Ureter (tissue), 1 donor: ENCODE results near the gene TNNT2. TPM values are rescaled to one million over a fixed set of nuclear protein-coding genes. Genes with fewer than 3 reads are reported as not detected.

Experiments
- DNase-seq: peaks from one replicate; pipeline ENCODE4 v3.0.0-alpha.2; 2020; ENCODE audit warnings: low spot score
- total RNA-seq: library from RNA; stranded (reverse); gene quantifications from one replicate; pipeline ENCODE4 v1.2.4, GENCODE V29; 2023
- donor health status: DM: yes; HTN: yes; CAD: no.

TNNT2 gene
- total RNA-seq, 1 donor from 2014 or later: 1.4 TPM

DNA sequence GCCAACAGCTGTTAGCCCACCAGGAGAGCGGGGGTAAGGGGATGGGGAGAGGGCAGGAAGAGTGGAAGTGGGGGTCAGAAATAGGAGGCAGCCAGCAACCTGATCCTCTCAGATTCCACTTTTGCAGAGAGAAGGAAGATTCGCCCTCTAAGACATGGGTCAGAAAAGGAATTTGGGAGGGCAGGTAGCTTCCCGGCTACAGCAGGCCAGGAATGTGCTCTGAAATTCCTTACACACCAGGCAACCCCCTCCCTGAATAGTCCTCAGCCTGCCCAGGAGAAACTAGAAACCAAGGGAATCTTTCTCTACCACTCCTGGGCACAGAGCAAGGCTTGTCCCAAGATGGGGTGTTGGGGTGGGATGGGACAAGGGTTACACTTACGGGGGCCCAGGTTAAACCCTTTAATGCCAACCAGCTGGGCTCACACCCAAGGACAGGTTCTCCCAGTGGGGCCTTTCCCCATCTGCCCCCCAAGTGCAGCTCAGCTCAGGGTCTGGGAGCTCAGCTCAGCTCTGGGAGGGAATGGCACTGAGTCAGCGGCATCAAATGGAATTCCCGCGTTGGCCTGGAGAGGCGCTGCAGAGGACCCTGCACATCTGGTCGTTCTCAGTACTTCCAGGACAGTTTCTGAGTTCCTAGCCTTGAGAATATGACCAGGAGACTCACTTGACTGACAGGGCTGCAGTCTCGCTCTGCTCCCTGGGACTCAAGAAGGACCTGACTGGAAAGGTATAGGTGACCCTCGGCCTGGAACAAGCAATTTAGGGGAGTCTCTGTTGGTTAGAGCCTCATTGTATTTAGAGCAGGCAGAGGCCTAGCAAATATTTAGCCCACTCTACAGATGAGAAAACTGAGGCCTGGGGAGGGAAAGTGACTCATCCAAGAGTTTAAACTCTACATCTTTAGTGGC lies 761 bp downstream of the TNNT2 start:
- no peak for DNase-seq

- no peak for DNase-seq
These were observed 1.4 kb downstream of the TNNT2 start for GRCh38 chr1:201376107-201376463.

DNA sequence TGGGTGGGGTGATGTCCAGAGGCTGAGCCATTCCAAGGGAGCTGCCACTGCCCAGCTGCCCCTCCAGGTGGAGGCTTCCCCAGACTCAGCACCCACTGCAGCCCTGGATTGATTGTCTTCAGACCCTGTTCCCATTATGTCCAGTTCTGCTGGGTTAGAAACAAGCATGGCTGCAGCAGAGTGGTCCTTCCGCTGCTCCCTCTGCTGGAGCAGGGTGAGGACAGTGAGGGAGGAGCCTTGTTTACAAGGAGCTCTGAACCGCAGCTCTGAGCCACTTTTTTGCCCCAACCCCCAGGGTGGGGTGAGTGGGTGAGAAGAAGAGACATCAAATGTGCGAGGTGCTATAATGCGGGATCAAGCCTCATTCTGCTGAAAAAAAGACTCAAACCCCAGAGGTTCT lies 2.3 kb downstream of the TNNT2 start:
- DNase-seq: no peak

GRCh38 chr1:201374364-201374763 lies 3.1 kb downstream of the TNNT2 start:
- DNase-seq: no peak

- no peak for DNase-seq
These were observed 5.7 kb downstream of the TNNT2 start for GRCh38 chr1:201371792-201372191.

DNA sequence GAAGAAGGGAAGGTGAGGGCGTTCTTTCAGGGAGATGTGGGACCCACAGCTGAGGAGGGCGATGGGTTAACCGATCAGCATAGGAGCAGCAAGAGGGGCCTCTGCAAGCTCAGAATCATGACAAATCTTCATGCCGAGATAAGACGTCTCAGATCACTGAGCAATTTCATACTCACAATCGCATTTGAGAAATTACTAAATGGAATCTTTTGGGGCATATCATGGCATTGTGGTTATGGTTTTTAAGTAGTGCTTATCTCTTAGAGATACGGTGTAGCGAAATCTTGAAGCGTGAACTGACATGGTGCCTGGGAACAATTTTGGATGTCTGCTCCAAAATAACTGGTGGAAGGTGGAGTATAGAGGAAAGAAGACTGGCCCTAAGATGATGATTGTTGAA lies 6.2 kb downstream of the TNNT2 start:
- DNase-seq: no peak

DNA sequence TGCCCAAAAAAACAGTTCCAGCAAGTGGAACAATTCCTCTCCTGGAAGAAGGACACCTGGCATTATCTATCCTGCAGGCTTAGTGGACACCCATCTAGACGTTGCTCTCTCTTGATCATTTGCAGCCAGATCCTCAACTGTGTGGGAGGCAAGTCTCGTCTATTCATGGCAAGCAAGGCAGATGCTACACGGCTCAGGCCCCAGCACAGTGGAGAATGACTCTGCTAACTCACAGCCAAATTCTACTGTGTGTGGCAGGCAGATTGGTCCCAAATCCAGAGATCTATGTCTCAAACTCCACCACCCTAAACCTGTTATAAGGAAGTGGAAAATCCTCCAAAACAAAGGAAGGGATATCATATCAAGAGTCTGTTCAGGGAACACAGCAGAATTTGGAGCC lies 7.0 kb downstream of the TNNT2 start:
- no peak for DNase-seq

GRCh38 chr1:201369209-201369608 lies 8.3 kb downstream of the TNNT2 start:
- no peak for DNase-seq

- no peak for DNase-seq
These were observed 10.8 kb downstream of the TNNT2 start for GRCh38 chr1:201366696-201367095.

DNA sequence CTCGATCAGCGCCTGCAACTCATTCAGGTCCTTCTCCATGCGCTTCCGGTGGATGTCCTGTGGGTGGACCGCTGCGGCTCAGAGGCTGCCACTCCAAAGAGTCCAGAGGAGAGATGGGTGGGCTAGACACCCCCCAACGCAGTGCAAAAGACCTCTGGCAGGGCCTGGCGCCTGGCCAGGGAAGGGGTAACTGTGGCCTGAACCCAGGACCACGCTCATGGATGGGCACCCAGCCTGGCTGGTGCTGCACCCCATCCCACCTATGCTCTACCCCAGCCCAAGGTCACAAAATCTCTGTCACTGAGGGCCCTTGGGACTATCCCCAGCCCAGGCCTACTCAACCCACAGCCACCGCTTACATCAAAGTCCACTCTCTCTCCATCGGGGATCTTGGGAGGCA lies 12.2 kb downstream of the TNNT2 start:
- no peak for DNase-seq

DNA sequence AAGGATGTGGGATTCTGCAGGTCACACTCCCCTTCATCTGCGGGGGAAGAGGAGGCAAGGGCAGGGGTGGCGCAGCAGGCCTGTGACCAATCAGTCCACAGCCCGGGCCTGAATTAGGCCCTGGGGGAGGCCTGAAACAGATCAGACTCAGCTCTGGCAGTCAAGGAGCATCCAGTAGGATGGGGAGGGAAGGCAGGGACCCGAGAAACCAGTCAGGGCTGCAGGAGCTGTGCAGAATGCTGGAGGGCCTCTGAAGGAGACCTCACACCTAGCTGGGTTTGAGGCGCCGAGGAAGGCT lies 12.7 kb downstream of the TNNT2 start:
- DNase-seq: no peak

DNA sequence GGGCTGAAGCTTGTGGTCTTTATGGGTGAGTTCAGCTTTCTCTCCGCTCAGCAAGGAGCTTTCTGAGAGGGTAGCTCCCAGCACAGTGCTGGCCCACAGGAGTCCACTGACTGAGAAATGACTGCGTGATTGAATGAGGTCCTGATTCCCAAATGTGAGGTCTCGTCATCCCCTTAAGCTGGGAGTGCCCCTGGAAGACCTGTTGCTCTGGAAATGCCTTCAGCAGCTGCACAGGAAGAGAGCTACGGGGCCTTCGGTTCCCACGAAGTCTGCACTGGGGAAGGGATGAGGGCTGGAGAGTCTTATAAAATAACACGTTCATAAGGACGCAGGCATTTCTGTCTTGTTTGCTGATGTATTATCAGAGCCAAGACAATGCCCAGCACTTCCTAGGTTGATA lies 14.0 kb downstream of the TNNT2 start:
- DNase-seq: no peak

DNA sequence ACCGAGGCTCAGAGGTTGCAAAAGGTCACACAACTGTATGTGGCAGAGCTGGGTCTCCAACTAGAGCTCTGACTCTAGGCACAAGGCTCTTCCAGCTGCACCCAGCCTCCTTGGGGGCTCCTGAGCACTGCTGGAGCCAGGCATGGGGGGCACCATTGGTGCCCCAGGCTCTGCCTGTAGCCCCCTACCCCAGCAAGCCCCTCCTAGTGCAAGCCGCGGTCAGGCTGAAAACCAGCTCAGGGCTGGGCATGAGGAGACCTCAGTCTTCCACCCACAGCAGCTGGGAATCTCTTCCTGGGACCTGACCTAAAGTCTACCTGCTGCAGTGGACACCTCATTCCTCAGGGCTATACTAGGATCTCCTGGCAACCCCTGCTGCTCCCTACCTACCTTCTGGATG lies 14.6 kb downstream of the TNNT2 start:
- DNase-seq: no peak

DNA sequence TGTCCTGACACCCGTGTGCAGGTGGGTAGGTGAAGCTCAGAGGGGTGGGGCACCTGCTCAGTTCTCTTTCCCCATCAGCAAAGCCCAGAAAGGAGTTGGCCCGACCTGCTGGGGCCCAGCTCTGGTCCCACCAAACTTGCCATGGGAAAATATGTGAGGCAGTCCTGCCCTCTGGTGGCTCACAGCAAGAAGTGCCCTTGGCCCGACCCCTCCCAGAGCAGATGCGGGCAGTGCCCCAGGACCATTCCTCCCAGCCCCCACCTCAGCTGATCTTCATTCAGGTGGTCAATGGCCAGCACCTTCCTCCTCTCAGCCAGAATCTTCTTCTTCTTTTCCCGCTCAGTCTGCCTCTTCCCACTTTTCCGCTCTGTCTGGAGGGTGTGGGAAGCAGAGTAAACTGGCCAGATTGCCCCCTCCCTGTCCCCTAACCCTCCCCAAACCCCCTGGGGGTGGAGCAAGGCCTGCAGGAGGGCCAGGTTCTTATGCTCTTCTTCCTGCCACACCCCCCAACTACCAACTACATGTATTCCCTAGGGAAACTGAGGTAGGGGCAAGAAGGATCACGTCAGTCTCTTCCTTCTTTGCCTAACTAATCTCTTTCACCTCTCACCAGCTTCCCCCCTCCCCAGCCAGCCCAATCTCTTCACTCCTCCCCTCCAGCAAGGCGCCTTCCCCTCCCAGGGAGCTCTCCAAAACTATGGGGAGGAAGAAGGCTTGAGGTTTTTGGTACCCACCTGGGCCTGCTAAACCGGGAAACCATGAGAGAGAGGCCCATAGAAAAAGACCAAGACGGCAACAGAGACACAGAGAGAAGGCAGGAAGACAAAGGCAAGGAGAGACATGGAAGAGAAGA lies 15.6 kb downstream of the TNNT2 start:
- no peak for DNase-seq

GRCh38 chr1:201360901-201361651 lies 16.4 kb downstream of the TNNT2 start:
- no peak for DNase-seq

- no peak for DNase-seq
These were observed 17.0 kb downstream of the TNNT2 start for GRCh38 chr1:201360486-201360885.

DNA sequence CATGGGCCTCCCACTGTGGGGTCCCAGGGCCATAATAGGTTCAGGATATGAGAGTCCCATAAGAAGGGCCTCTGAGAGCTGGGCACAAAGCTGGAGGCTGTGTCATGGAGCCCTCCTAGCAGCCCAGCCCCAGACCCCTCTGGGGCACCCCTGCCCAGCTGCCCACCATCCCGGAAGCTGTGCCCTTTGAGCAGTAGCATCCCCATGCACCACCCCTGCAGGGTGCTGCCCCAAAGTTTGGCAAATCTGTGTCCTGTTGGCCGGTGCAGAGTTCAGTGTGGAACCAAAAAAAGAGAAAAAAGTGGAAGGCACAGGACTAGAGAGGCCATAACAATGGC lies 17.6 kb downstream of the TNNT2 start:
- no peak for DNase-seq

- DNase-seq: no peak
These were observed 18.2 kb downstream of the TNNT2 start for GRCh38 chr1:201359031-201359872.

DNA sequence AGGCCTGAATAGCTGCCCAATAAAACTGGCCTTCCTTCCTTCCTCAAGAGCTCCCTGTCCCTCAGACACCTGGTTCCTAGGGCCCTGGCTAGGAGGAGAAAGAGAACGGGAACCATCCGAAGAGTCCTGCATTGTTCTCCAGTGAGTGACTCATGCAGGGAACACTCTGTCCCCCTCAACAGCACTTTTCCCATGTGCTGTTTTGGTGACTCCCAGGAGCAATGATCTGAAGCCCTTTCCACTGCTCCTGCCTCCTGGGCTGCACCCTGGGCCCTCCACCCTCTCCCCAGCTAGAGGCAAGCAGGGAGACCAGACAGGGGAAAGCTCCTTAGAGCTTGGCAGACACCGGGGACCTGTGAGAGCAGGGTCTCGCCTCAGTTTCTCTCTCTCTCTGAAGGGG lies 18.9 kb downstream of the TNNT2 start:
- no peak for DNase-seq

DNA sequence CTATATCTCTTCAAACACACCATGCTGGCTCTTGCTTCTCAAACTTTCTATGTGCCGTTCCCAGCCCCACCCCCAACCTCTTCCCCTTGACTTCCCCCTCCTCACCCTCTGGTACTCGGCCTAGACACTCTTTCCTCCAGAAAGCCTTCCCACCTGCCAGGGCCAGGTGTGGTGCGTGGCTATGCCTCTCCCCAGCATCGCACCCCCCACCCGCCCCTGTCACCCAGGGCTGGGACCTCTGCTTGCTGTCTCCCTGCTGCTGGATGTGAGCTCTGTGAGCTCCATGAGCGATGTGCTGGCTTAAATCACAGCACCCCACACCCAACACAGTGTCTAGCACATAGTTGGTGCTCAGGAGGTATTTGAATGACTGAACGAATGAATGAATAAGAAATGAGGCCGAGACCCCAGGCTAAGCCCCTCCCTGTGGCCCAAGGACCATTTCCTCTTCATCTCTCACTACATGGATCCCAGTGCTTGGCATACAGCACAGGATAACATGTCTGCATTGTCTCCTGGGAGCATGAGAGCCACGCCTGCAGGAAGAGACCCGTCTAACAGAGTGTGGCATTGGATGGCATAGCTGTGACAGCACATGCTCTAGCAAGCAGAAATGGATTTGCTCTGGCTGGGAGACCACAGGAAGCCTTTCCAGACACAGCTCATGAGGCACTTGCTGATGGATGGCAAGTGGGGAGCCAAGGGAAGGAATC lies 19.7 kb downstream of the TNNT2 start:
- DNase-seq: no peak

- no peak for DNase-seq
These were observed 20.3 kb downstream of the TNNT2 start for GRCh38 chr1:201357211-201357610.
